ENCODE data around the gene RBMS1. TPM values are rescaled to one million over a fixed set of nuclear protein-coding genes. Genes with fewer than 3 reads are reported as not detected.

The RBMS1 gene
- total and polyA plus RNA-seq, 3 donors from 2014 or later: 26.8 to 34.7 (median 30.0) TPM

- intact Hi-C loops (cut with DNase I; ENCODE audit: low total_unique reads): no loop called here
- no peaks in the 10 kb centered on the region for H3K9me3 ChIP-seq
- WGBS, 2 donors: 68 to 77% methylated on average over 2 of the region's 2 CpGs
- H3K27me3 ChIP-seq: no peaks in the 10 kb centered on the region
- no peaks in the 10 kb centered on the region for H3K36me3 ChIP-seq (ENCODE audit: low read depth, missing control alignments)
- H3K4me3 ChIP-seq: no peak overlapping the region
- H3K27ac ChIP-seq: no peak overlapping the region
- no peak for DNase-seq
- H3K4me1 ChIP-seq: no peaks in the 10 kb centered on the region
- TF ChIP-seq, protein P1, sequence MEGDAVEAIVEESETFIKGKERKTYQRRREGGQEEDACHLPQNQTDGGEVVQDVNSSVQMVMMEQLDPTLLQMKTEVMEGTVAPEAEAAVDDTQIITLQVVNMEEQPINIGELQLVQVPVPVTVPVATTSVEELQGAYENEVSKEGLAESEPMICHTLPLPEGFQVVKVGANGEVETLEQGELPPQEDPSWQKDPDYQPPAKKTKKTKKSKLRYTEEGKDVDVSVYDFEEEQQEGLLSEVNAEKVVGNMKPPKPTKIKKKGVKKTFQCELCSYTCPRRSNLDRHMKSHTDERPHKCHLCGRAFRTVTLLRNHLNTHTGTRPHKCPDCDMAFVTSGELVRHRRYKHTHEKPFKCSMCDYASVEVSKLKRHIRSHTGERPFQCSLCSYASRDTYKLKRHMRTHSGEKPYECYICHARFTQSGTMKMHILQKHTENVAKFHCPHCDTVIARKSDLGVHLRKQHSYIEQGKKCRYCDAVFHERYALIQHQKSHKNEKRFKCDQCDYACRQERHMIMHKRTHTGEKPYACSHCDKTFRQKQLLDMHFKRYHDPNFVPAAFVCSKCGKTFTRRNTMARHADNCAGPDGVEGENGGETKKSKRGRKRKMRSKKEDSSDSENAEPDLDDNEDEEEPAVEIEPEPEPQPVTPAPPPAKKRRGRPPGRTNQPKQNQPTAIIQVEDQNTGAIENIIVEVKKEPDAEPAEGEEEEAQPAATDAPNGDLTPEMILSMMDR (IDR thresholded peaks at IDR 0.05): no peak
- no peak for TF ChIP-seq POLR2A (IDR thresholded peaks at IDR 0.05)
Measured at GRCh38 chr2:160517731-160518130, 24.1 kb upstream of the RBMS1 start.

DNA sequence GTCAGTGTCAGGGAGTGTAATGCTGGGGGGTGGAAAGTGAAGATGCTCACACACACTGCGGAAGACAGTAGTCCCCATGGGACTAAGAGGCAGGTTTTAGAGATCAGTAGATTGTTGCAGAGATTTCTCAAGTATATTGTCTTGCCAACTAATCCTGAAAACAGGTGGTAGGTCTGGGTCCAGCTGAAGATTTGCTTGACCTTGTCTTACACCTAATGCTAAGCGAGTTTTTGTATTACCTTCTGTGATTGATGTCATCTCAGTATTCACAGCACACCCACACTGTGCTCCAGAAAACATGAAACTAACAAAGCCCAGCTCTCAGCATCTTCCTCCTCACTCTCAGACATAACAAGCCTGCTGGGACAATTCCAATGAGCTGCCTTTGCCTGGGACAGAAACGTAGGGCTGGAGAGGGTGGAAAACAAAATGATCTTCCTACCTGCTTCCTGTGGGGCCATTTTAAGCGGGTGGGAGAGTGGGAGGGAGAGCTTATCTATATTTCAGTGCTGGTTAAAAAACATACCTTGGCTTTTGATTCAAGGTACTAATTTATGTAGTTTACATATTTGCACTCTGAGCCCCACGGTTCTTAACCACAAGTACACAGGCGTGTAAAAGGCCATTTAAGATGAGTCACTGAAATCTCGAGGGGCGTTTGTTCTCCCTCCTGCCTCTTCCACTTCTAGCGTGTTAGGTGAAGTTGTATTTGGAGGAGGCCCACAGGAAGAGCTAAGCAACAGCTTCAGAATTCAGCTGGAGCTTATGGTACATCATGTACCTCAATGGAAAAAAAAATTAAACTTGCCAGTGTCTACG lies 23.1 kb upstream of the RBMS1 start:
- 43 to 61% methylated on average over 10 of the region's 10 CpGs for WGBS, 2 donors
- TF ChIP-seq, protein P1 (IDR thresholded peaks at IDR 0.05): no peak
- TF ChIP-seq POLR2A (IDR thresholded peaks at IDR 0.05): no peak
- Histone ChIP-seq H3K36me3 (ENCODE audit: low read depth, missing control alignments) (no peaks in the 10 kb centered on the region), H3K27me3 (no peaks in the 10 kb centered on the region), H3K27ac (no peak overlapping the region), H3K4me3 (no peak overlapping the region), H3K9me3 (no peaks in the 10 kb centered on the region), H3K4me1 (no peaks in the 10 kb centered on the region)
- no peak for DNase-seq
- intact Hi-C loops (cut with DNase I; ENCODE audit: low total_unique reads): no loop called here

GRCh38 chr2:160515120-160515519 lies 21.5 kb upstream of the RBMS1 start:
- TF ChIP-seq POLR2A (IDR thresholded peaks at IDR 0.05): no peak
- TF ChIP-seq, protein P1 (IDR thresholded peaks at IDR 0.05): no peak
- H3K9me3 ChIP-seq: no peaks in the 10 kb centered on the region
- no peak overlapping the region for H3K27ac ChIP-seq
- 83 to 100% methylated on average over 1 of the region's 1 CpG for WGBS, 2 donors
- no peaks in the 10 kb centered on the region for H3K36me3 ChIP-seq (ENCODE audit: low read depth, missing control alignments)
- H3K4me3 ChIP-seq: no peak overlapping the region
- no peaks in the 10 kb centered on the region for H3K4me1 ChIP-seq
- DNase-seq: no peak
- intact Hi-C loops (cut with DNase I; ENCODE audit: low total_unique reads): no loop called here
- no peaks in the 10 kb centered on the region for H3K27me3 ChIP-seq

GRCh38 chr2:160513120-160513519 lies 19.5 kb upstream of the RBMS1 start:
- Histone ChIP-seq H3K4me1 (no peaks in the 10 kb centered on the region), H3K36me3 (ENCODE audit: low read depth, missing control alignments) (no peaks in the 10 kb centered on the region), H3K4me3 (no peak overlapping the region), H3K27me3 (no peaks in the 10 kb centered on the region), H3K9me3 (no peaks in the 10 kb centered on the region), H3K27ac (no peak overlapping the region)
- WGBS, 2 donors: 36 to 42% methylated on average over 4 of the region's 4 CpGs
- TF ChIP-seq, protein P1 (IDR thresholded peaks at IDR 0.05): no peak
- TF ChIP-seq POLR2A (IDR thresholded peaks at IDR 0.05): no peak
- no peak for DNase-seq
- intact Hi-C loops (cut with DNase I; ENCODE audit: low total_unique reads): no loop called here

DNA sequence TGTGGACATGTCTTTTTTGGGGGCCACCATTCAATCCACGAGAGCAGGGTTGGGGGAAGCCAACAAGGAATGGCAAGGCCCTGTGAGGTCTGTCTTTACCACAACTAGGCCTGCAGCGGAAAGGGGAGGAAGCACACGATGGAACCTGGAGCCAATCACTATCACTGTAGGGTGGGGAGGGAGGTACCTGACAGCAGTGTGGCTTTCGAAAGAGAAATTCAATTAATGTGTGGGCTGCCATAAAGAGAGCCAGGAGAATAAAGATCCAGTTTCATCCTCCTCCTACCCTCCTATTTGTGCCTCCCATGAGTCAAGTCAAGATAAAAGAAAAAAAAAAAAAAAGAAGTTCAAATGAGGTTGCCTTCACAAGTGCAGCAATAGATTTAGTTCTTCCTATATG lies 18.9 kb upstream of the RBMS1 start:
- intact Hi-C loops (cut with DNase I; ENCODE audit: low total_unique reads): no loop called here
- no peak for TF ChIP-seq POLR2A (IDR thresholded peaks at IDR 0.05)
- TF ChIP-seq, protein P1 (IDR thresholded peaks at IDR 0.05): no peak
- H3K27ac ChIP-seq: no peak overlapping the region
- H3K36me3 ChIP-seq (ENCODE audit: low read depth, missing control alignments): no peaks in the 10 kb centered on the region
- H3K27me3 ChIP-seq: no peaks in the 10 kb centered on the region
- no peak overlapping the region for H3K4me3 ChIP-seq
- WGBS, 2 donors: 76 to 92% methylated on average over 4 of the region's 4 CpGs
- no peak for DNase-seq
- no peaks in the 10 kb centered on the region for H3K4me1 ChIP-seq
- H3K9me3 ChIP-seq: no peaks in the 10 kb centered on the region
